GM10266 (cell line): Measurements from ENCODE around the gene TRIM32.
A peak's percentile ranks its signal among the peaks of the same experiment; 100 is the strongest.

Source experiments
- DNase-seq: peaks from one replicate; pipeline ENCODE4 v3.0.0; 2012; ENCODE audit errors: extremely low spot score
- TF ChIP-seq, protein P1 (sequence below): IDR thresholded peaks from 2 replicates; pipeline ENCODE4 v1.5.1; 2012; ENCODE audit warnings: mild to moderate bottlenecking, low read depth; ENCODE audit not compliant: control insufficient read depth, insufficient read depth; ENCODE audit errors: missing control alignments

TRIM32 gene

GRCh38 chr9:116687074-116687753 is at the start of gene TRIM32:
TSS of gene TRIM32 (plus strand) at chr9:116687305. CDS start at chr9:116697743, 10,438 bp downstream.
- TF ChIP-seq, protein P1, sequence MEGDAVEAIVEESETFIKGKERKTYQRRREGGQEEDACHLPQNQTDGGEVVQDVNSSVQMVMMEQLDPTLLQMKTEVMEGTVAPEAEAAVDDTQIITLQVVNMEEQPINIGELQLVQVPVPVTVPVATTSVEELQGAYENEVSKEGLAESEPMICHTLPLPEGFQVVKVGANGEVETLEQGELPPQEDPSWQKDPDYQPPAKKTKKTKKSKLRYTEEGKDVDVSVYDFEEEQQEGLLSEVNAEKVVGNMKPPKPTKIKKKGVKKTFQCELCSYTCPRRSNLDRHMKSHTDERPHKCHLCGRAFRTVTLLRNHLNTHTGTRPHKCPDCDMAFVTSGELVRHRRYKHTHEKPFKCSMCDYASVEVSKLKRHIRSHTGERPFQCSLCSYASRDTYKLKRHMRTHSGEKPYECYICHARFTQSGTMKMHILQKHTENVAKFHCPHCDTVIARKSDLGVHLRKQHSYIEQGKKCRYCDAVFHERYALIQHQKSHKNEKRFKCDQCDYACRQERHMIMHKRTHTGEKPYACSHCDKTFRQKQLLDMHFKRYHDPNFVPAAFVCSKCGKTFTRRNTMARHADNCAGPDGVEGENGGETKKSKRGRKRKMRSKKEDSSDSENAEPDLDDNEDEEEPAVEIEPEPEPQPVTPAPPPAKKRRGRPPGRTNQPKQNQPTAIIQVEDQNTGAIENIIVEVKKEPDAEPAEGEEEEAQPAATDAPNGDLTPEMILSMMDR, result no peak
- peak; percentile 93 for DNase-seq

GRCh38 chr9:116639251-116639741 is 47.8 kb upstream of the TRIM32 start:
- TF ChIP-seq, protein P1, result no peak
- DNase-seq, result no peak

DNA sequence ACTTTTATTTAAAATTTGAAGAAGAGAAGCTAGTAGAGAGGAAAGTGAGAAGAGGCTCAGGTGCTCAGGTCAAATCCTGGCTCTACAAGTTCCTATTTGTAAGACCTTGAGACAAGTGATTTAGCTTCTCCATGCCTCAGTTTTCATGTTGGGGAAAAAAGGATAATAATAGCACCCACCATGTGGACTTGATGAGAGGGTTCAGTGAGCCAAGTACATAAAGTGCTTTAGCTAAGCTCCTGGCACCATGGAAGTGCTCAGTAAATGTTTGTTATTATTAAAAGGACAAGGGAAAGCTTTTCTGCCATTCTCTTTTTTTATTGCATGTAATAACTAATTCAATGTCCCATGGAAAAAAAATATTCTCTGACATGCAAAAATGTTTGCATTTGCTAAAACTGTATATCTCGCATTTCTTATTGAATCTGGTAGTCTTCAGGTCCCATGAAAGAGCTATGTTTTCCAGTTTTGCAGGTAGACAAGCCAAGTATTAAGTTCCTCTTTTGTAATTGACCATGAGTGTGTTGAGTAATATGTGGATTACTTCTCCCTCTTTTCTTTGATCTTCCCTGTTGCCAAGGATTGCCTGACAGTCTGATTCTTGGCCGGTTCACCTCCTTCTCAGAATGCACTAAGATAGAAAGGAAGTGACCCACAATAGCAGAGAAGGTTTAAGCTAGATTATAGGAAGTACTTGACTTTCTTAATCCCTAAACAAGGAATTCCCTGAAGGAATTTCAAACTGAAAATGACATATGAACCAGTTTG is 45.6 kb upstream of the TRIM32 start:
- no peak for DNase-seq

DNA sequence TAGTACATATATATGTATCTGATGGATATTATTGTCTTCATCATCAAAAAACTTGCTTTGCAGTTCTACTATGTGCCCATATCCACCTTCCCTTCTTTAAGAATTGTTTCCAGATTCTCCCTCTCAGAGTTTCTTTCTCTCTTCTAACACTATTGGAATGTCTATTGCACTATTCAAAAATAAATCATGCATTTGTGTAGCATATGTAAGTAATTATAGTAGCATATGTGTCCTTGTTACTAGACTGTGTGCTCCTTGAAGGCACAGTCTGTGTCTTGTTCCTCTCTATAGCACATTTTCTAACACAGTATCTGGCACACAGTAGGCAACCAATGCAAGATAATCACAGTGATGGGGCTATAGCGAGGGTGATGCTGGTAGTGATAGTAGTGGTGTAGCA is 43.4 kb upstream of the TRIM32 start:
- DNase-seq, result no peak
- TF ChIP-seq, protein P1, result no peak

More for the DNA sequence above, 45.6 kb upstream of the TRIM32 start:
- TF ChIP-seq, protein P1, result no peak

DNA sequence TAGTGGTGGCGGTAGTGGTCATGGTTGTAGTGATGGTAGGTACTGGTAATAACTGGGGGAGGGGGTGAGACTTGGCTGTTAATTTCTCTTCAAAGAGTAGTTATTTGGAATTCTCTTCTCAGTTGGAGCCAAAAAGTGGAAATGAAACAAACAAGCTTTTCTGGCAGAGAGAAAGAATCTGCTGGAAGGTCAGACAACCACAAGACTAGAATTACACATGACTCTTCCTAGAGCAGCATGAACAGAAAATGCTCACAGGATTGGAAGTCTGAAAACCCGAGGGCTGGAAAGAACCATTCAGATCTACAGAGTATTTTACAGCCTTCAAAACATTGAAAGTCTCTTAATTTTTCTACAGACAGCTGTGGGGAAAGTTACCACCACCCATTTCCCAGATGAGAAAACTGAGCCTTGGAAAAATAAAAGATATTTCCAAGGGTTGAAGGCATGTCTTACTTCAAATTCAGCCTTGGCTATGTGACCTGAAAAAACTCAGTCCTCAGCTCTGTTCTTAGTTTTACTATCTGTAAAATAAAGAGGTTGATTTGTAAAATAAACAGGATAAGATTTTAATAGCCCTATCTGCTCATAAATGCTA is 42.9 kb upstream of the TRIM32 start:
- no peak for DNase-seq
- TF ChIP-seq, protein P1, result no peak

- TF ChIP-seq, protein P1, result peak; percentile 56
- DNase-seq, result peak; percentile 17
Measured at GRCh38 chr9:116646661-116647514, 40.2 kb upstream of the TRIM32 start.
